ENCODE results near the gene LRIT1.

Gene LRIT1

GRCh38 chr10:84191106-84191505, 50.2 kb downstream of the LRIT1 start:
- no peak for DNase-seq (ENCODE audit: low read depth)

DNA sequence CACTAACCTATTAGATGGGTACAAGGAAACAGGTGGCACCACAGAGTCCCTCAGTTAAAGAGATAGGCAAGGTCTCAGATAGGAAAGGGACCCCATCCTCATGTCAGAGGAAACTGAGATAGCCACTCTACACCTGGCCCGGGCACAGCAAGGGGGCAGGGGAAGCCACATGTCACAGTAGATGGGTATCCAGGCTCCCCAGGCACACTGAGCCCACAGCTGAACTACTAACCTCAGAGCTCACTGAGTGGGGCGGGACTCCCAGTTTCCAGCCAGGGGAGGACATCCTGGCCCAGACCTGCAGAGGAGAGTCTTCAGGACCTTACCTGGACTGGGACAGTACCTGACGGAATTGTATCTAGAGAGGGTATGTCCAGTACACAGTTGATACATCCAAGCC, 50.7 kb downstream of the LRIT1 start:
- DNase-seq (ENCODE audit: low read depth) = no peak

- DNase-seq (ENCODE audit: low read depth) = no peak
Measured at GRCh38 chr10:84188815-84189214, 52.5 kb downstream of the LRIT1 start.

GRCh38 chr10:84185526-84186175, 55.7 kb downstream of the LRIT1 start:
- no peak for DNase-seq (ENCODE audit: low read depth)

DNA sequence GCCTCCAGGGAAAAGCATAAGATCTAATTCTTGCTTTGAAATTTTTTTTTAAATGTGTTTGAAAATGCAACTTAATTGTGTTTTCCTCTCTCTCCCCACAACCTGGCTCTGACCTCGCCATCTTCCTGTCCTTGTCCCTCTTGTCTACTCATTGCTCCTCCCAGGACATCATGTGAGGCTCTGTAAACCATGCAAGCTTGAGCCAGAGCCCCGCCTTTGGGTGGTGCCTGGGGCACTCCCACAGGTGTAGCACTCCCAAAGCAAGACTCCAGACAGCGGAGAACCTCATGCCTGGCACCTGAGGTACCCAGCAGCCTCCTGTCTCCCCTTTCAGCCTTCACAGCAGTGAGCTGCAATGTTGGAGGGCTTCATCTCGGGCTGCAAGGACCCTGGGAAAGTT, 56.8 kb downstream of the LRIT1 start:
- no peak for DNase-seq (ENCODE audit: low read depth)

- no peak for DNase-seq (ENCODE audit: low read depth)
Measured at GRCh38 chr10:84181631-84182030, 59.7 kb downstream of the LRIT1 start.
